Testis (tissue), 3 donors: Measurements from ENCODE around the gene KLHL26. TPM values are rescaled to one million over a fixed set of nuclear protein-coding genes. Genes with fewer than 3 reads are reported as not detected.
"Not testable (repeated sequence)": the region's sequence is repeated elsewhere in the genome, so short reads cannot be mapped to it uniquely, and the experiment has no call there.

Experiments
- DNase-seq: peaks from one replicate; pipeline ENCODE4 v3.0.0-alpha.2; 2019
- H3K27ac ChIP-seq, 2 donors: fragments of 200-600 bp; sonication (generic); one replicate each; pipeline ENCODE4 v1.5.1; 2019
- H3K27me3 ChIP-seq: fragments of 200-600 bp; sonication (generic); one replicate; pipeline ENCODE4 v1.5.1; 2019
- H3K36me3 ChIP-seq: fragments of 200-600 bp; sonication (generic); one replicate; pipeline ENCODE4 v1.5.1; 2017; ENCODE audit warnings: low read depth; ENCODE audit errors: missing control alignments
- H3K4me1 ChIP-seq: fragments of 200-600 bp; sonication (generic); one replicate; pipeline ENCODE4 v1.5.1; 2019
- H3K4me3 ChIP-seq, 2 donors: fragments of 200-600 bp; sonication (generic); one replicate each; pipeline ENCODE4 v1.5.1; 2017 to 2019
- H3K9me3 ChIP-seq: fragments of 200-600 bp; sonication (generic); one replicate; pipeline ENCODE4 v1.5.1; 2017
- POLR2A ChIP-seq: fragments of 450-650 bp; IDR thresholded peaks from one replicate; pipeline ENCODE4 v1.6.1; 2017; ENCODE audit warnings: antibody characterized with exemption, mild to moderate bottlenecking, moderate library complexity
- WGBS, 2 donors: methylation state at CpG; one replicate each; pipeline ENCODE4 v1.1.5; 2018; 5-methylcytosine and 5-hydroxymethylcytosine counted together
- intact Hi-C: fragments of 100-400 bp; cut with DNase I; formaldehyde crosslinking; loops from one replicate; pipeline ENCODE4 v1.15.1; 2023; ENCODE audit warnings: low total_unique reads
- polyA plus RNA-seq: library from polyadenylated mRNA; stranded (reverse); fragments of 350-450 nt; fragmentation: Illumina TruSeq; extraction: RNeasy Lipid Tissue Mini Kit (QIAGEN cat#74804); gene quantifications from one replicate; pipeline ENCODE4 v1.2.3, GENCODE V29; 2014; ENCODE audit warnings: low read depth, low replicate concordance; ENCODE audit not compliant: insufficient read depth
- total RNA-seq, 2 donors: library from RNA; depleted of rRNA; stranded (reverse); fragments of >200 nt; gene quantifications; one replicate each; pipeline ENCODE4 v1.2.3, GENCODE V29; 2016
- TF ChIP-seq, protein P1 (sequence below), 3 experiments: fragments of 450-650 bp in 2 of 3; fragments of 200-600 bp in 1 of 3; sonication (generic) in 1 of 3; IDR thresholded peaks; one replicate each; pipeline ENCODE4 v1.5.1; 2016 to 2019; ENCODE audit warnings: antibody characterized with exemption in 3 of 3, mild to moderate bottlenecking in 2 of 3, moderate library complexity in 1 of 3

The KLHL26 gene
- total and polyA plus RNA-seq, 3 donors from 2014 or later = 10.6 to 32.3 (median 16.5) TPM

DNA sequence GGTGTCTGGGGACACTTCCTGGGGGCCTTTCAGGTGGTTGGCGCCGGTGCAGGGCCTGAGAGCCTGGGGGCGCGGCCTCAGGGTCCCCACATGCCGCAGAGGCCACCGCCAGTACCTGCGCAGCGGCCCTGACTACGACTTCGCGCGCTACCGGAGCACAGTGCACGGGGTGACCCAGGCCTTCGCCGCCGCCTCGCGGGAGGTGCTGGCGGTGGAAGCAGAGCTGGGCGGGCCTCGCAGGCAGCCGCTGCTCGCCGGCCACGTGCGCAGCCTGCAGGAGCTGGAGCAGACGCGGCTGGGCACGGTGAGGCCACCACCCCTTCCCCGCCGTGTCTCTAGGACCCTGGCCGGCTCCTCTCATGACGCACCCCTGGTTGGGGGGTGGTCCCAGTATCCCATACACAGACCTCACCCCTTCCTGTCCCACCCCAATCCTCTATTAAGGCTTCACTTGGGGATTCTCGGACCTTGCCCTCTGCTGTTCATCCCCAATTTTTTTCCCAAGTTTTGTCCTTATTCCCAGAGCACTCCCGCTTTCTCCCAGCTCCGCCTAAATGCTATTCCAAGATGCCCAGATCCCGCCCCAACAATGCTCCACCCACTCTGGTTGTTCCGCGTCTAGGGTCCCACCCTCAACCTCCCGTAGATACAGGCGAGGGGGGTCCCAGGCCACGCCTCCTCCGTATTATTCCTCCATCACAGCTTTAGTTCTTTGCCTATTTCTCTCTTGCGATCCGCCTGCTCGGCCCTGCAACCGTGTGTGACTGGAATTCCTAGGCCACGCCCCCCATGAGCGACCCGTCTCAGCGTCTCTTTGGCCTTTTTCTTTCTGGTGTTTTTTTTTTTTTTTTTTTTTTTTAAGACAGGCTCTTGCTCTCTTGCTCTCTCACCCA, 47.2 kb upstream of the KLHL26 start:
- peak; percentile 71 for DNase-seq
- 15 to 19% methylated on average over 29 to 52 of the region's 52 CpGs for WGBS, 2 donors
- Histone ChIP-seq H3K9me3 (no peaks in the 10 kb centered on the region), H3K36me3 (no peaks in the 10 kb centered on the region), H3K27ac (peak overlapping the region; percentile 35 to 76), H3K27me3 (no peaks in the 10 kb centered on the region), H3K4me3 (peak overlapping the region; percentile 74 to 75), H3K4me1 (peaks cover 20% of the 10 kb centered on the region)
- no peak for TF ChIP-seq POLR2A
- TF ChIP-seq, protein P1, sequence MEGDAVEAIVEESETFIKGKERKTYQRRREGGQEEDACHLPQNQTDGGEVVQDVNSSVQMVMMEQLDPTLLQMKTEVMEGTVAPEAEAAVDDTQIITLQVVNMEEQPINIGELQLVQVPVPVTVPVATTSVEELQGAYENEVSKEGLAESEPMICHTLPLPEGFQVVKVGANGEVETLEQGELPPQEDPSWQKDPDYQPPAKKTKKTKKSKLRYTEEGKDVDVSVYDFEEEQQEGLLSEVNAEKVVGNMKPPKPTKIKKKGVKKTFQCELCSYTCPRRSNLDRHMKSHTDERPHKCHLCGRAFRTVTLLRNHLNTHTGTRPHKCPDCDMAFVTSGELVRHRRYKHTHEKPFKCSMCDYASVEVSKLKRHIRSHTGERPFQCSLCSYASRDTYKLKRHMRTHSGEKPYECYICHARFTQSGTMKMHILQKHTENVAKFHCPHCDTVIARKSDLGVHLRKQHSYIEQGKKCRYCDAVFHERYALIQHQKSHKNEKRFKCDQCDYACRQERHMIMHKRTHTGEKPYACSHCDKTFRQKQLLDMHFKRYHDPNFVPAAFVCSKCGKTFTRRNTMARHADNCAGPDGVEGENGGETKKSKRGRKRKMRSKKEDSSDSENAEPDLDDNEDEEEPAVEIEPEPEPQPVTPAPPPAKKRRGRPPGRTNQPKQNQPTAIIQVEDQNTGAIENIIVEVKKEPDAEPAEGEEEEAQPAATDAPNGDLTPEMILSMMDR (IDR thresholded peaks at IDR 0.05) = peak in 2 of 3 experiments; percentile 10 to 20
- intact Hi-C loops = loop anchor here (10.0 kb wide), 2 partner anchors 95 to 255 kb away; partner anchors contain the start of gene CRTC1

DNA sequence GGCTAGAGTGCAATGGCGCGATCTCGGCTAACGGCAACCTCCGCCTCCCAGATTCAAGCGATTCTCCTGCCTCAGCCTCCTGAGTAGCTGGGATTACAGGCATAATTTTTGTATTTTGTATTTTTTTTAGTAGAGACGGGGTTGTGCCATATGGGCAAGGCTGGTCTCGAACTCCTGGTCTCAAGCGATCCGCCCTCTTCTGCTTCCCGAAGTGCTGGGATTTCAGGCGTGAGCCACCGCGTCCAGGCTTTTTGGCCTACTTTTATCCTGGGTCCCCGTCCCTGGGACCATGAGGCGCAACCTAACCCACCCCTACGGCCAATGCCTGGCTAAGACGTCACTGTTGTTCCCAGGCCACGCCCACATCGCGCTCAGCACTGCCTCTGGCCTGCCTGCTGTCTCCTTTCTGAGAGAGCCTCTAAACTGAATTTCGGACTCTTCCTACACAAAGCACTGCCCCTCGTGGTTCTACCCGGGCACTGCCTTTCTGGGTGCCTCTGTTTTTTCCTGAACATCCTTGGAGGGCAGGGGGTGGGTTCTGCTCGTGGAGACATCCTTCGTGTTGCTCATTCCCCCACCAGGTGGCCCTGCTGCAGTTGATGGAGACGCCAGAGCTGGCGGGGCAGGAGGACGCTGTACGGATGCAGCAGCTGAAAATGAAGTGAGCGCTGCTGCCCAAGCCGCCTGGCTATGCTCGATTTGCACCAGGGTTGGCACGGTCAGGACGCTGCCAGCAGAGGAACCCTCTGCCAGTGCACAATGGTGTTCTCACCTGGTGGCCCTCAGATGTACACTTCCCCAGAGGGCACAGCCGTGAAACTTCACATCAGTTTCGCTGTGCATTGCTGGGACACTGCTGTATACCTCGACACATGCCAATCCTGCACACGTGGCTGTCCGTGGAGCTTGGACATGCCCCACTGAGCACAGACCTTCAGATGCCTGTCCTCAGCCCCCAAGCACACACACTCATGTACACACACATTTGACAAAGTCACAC, 46.3 kb upstream of the KLHL26 start:
- DNase-seq = peak; percentile 59
- Histone ChIP-seq H3K4me3 (no peak overlapping the region), H3K9me3 (no peaks in the 10 kb centered on the region), H3K4me1 (peaks cover 26% of the 10 kb centered on the region), H3K36me3 (no peaks in the 10 kb centered on the region), H3K27ac (no peak overlapping the region), H3K27me3 (no peaks in the 10 kb centered on the region)
- 56 to 62% methylated on average over 34 to 40 of the region's 40 CpGs for WGBS, 2 donors
- TF ChIP-seq, protein P1 (IDR thresholded peaks at IDR 0.05) = peak in 1 of 3 experiments; percentile 6
- TF ChIP-seq POLR2A = no peak
- intact Hi-C loops = loop anchor here (10.0 kb wide), 2 partner anchors 94 to 254 kb away; partner anchors contain the start of gene CRTC1

DNA sequence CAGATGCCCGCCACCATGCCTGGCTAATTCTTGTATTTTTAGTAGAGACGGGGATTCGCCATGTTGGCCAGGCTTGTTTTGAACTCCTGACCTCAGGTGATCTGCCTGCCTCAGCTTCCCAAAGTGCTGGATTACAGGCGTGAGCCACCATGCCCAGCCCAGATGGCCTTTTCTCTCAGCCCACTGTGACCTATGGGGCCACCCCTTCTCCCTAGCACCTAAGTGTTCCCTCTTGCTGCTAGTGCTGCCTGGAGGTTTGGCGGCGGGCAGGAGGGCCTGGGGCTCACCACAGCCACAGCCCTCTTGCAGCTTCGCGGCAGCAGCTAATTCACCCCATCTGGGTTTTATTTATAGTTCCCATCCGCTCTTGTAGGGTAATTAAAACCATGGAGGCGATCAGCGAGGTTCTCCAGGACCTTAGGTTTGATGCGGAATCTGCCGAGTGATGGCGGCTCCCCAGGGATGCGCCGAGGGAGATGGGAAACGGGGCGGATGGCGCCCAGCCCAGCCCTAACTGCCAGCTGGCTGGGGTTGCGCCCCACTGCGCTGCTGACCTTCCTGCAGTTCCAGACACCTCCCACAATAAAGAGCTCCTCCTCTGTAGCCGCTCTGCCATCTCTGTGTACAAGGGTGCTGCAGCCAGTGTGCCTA, 45.0 kb upstream of the KLHL26 start:
- H3K27me3 ChIP-seq = no peaks in the 10 kb centered on the region
- WGBS, 2 donors = 91 to 95% methylated on average over 11 to 22 of the region's 22 CpGs
- no peak for TF ChIP-seq POLR2A
- TF ChIP-seq, protein P1 (IDR thresholded peaks at IDR 0.05) = no peak
- DNase-seq = no peak
- H3K9me3 ChIP-seq = no peaks in the 10 kb centered on the region
- H3K36me3 ChIP-seq = no peaks in the 10 kb centered on the region
- no peak overlapping the region for H3K4me3 ChIP-seq
- no peak overlapping the region for H3K27ac ChIP-seq
- intact Hi-C loops = loop anchor here (10.0 kb wide), 2 partner anchors 93 to 253 kb away; partner anchors contain the start of gene CRTC1
- H3K4me1 ChIP-seq = peaks cover 26% of the 10 kb centered on the region

DNA sequence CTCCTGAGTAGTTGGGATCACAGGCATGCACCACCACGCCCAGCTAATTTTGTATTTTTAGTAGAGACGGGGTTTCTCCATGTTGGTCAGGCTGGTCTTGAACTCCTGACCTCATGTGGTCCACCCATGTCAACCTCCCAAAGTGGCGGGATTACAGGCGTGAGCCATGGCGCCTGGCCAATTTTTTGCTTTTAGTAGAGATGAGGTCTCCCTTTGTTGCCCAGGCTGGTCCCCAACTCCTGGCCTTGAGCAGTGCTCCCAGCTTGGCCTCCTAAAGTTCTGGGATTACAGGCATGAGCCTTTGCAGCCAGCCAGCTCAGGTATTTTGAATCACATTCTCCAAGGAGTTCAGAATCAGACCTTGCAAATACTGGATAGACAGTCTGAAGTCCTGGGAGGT, 44.1 kb upstream of the KLHL26 start:
- 67 to 91% methylated on average over 5 of the region's 5 CpGs for WGBS, 2 donors
- peaks cover 25% of the 10 kb centered on the region for H3K4me1 ChIP-seq

More for the DNA sequence above, 44.1 kb upstream of the KLHL26 start:
- H3K36me3 ChIP-seq, H3K4me3 ChIP-seq, H3K9me3 ChIP-seq, H3K27me3 ChIP-seq, H3K27ac ChIP-seq, DNase-seq: not testable (repeated sequence)
- intact Hi-C loops = loop anchor here (10.0 kb wide), 2 partner anchors 92 to 252 kb away; partner anchors contain the start of gene CRTC1
